WTC11 (cell line): Measurements from ENCODE around the gene HSD17B3.

Experiments used
- CTCF ChIP-seq: fragments of 200-600 bp; IDR thresholded peaks from 2 replicates; pipeline ENCODE4 v1.8.0; 2022; ENCODE audit warnings: antibody characterized with exemption
- FOXK1 ChIP-seq: sonication (generic); formaldehyde crosslinking; IDR thresholded peaks from 2 replicates; pipeline ENCODE4 v1.8.0; 2022; ENCODE audit warnings: mild to moderate bottlenecking, moderate library complexity, missing genetic modification reagents
- ZNF121 ChIP-seq: sonication (generic); formaldehyde crosslinking; IDR thresholded peaks from 2 replicates; pipeline ENCODE4 v1.8.0; 2023; ENCODE audit warnings: missing genetic modification reagents
- ZNF512 ChIP-seq: sonication (generic); formaldehyde crosslinking; IDR thresholded peaks from 2 replicates; pipeline ENCODE4 v1.8.1; 2022; ENCODE audit warnings: missing genetic modification reagents, borderline replicate concordance

GRCh38 chr9:96318921-96319565 lies 17.1 kb upstream of the HSD17B3 start:
- TF ChIP-seq ZNF121 (CRISPR knock-in tag) (no peak), CTCF (no peak), FOXK1 (CRISPR knock-in tag) (no peak), ZNF512 (no peak)
